ENCODE data around the gene TMBIM1.

TMBIM1 gene

GRCh38 chr2:218253232-218253625, 39.1 kb downstream of the TMBIM1 start:
- DNase-seq = no peak

- no peak for DNase-seq
These were observed 39.6 kb downstream of the TMBIM1 start for GRCh38 chr2:218252509-218253231.

GRCh38 chr2:218249691-218250090, 42.6 kb downstream of the TMBIM1 start:
- no peak for DNase-seq

GRCh38 chr2:218245214-218245613, 47.1 kb downstream of the TMBIM1 start:
- DNase-seq = no peak

GRCh38 chr2:218244665-218245064, 47.6 kb downstream of the TMBIM1 start:
- DNase-seq = no peak

GRCh38 chr2:218244204-218244603, 48.1 kb downstream of the TMBIM1 start:
- no peak for DNase-seq

GRCh38 chr2:218238887-218239286, 53.4 kb downstream of the TMBIM1 start:
- DNase-seq = no peak

- DNase-seq = no peak
These were observed 55.5 kb downstream of the TMBIM1 start for GRCh38 chr2:218236829-218237228.

GRCh38 chr2:218235017-218235416, 57.3 kb downstream of the TMBIM1 start:
- no peak for DNase-seq

- DNase-seq = no peak
These were observed 57.8 kb downstream of the TMBIM1 start for GRCh38 chr2:218234521-218234920.

- DNase-seq = no peak
These were observed 58.8 kb downstream of the TMBIM1 start for GRCh38 chr2:218233543-218233942.

- DNase-seq = peak; percentile 25
These were observed 61.4 kb downstream of the TMBIM1 start for GRCh38 chr2:218230882-218231281.

- no peak for DNase-seq
These were observed 62.5 kb downstream of the TMBIM1 start for GRCh38 chr2:218229851-218230250.

- DNase-seq = peak; percentile 70
These were observed 63.1 kb downstream of the TMBIM1 start for GRCh38 chr2:218229239-218229638.

GRCh38 chr2:218228366-218229090, 63.8 kb downstream of the TMBIM1 start:
- DNase-seq = no peak

GRCh38 chr2:218226903-218227302, 65.4 kb downstream of the TMBIM1 start:
- no peak for DNase-seq
